Spinal cord (tissue), 10 donors: ENCODE measurements around the gene SLC5A6. TPM values are rescaled to one million over a fixed set of nuclear protein-coding genes. Genes with fewer than 3 reads are reported as not detected.
"Not testable (repeated sequence)": the region's sequence is repeated elsewhere in the genome, so short reads cannot be mapped to it uniquely, and the experiment has no call there.

Source experiments
- DNase-seq, 6 donors: peaks; one replicate each; pipeline versions ENCODE4 v3.0.0 to v3.0.0-alpha.2; 2013 to 2015; ENCODE audit warnings: low spot score in 6 of 6, low read depth in 4 of 6
- H3K27ac ChIP-seq: one replicate; pipeline ENCODE4 v1.5.1; 2013; ENCODE audit warnings: low read depth, low read length, control low read depth
- H3K27me3 ChIP-seq: one replicate; pipeline ENCODE4 v1.6.1; 2013; ENCODE audit warnings: low read length; ENCODE audit not compliant: control insufficient read depth, insufficient read depth
- H3K36me3 ChIP-seq: one replicate; pipeline ENCODE4 v1.6.1; 2013; ENCODE audit warnings: low read length; ENCODE audit not compliant: control insufficient read depth, insufficient read depth
- H3K4me1 ChIP-seq: one replicate; pipeline ENCODE4 v1.6.1; 2013; ENCODE audit warnings: low read length; ENCODE audit not compliant: control insufficient read depth, insufficient read depth
- H3K4me3 ChIP-seq: one replicate; pipeline ENCODE4 v1.5.1; 2013; ENCODE audit warnings: low read depth, low read length, control low read depth
- H3K9me3 ChIP-seq: one replicate; pipeline ENCODE4 v1.6.1; 2013; ENCODE audit warnings: low read length; ENCODE audit not compliant: control insufficient read depth, insufficient read depth
- WGBS: methylation state at CpG from one replicate; pipeline ENCODE4 v1.1.5; 2013; ENCODE audit warnings: missing lambda C conversion rate; ENCODE audit not compliant: insufficient coverage; 5-methylcytosine and 5-hydroxymethylcytosine counted together
- polyA plus RNA-seq, 2 donors: library from polyadenylated mRNA; unstranded; fragments of 120-200 nt; gene quantifications; one replicate each; pipeline ENCODE4 v1.2.1, GENCODE V29; 2013; ENCODE audit not compliant: insufficient read length in 2 of 2
- total RNA-seq, 2 donors: library from RNA; depleted of rRNA in 1 of 2; stranded (reverse); fragments of 120-200 nt in 1 of 2; fragments of >200 nt in 1 of 2; gene quantifications; one replicate each; pipeline versions ENCODE4 v1.2.3 to v1.2.4, GENCODE V29; 2013 to 2014
- donor health status: healthy.

The SLC5A6 gene
- total and polyA plus RNA-seq, 4 donors: 41.4 to 68.6 (median 59.3) TPM

DNA sequence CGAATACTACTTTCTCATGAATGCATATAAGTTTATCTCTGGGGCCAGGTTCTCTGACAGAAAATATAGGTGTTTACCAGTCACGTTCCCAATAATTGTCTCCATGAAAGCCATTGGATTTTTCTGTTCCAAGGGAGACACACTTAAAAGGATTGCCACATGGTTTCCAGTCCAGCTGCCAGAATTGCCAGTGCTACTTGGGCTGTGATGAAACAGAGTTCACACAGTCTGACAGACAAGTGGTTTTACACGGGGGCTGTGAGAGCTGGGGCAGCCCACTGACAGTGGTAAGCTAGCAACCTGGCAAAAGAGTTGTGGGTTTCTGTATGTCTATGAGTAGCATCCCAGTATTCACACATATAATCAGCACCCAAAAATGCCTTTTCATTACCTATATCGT lies 28.0 kb downstream of the SLC5A6 start:
- H3K4me1 ChIP-seq: no peaks in the 10 kb centered on the region
- 78% methylated on average over 3 of the region's 4 CpGs for WGBS
- DNase-seq: no peak
- no peaks in the 10 kb centered on the region for H3K9me3 ChIP-seq
- H3K4me3 ChIP-seq: no peak overlapping the region
- H3K36me3 ChIP-seq: no peaks in the 10 kb centered on the region
- no peaks in the 10 kb centered on the region for H3K27me3 ChIP-seq
- H3K27ac ChIP-seq: no peak overlapping the region

DNA sequence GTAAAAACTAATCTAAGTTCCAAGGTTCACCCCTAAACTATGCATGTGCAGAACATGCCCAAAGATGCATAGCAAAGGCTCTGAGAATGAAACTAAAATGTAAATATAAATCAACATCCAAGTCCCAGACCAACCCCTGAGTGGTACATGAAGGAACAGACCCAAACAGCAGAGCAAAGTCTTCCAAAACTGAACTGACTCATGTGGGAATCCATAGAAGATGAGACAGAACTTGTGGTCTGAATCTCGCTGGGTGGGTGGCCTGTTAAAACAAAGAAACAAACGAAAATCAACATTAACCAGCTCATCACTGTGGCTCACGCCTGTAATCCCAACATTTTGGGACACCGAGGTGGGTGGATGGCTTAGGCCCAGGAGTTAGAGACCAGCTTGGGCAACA lies 29.7 kb downstream of the SLC5A6 start:
- Histone ChIP-seq H3K9me3 (no peaks in the 10 kb centered on the region), H3K27me3 (no peaks in the 10 kb centered on the region), H3K4me3 (no peak overlapping the region), H3K27ac (no peak overlapping the region), H3K4me1 (no peaks in the 10 kb centered on the region), H3K36me3 (no peaks in the 10 kb centered on the region)
- no peak for DNase-seq
- WGBS: 58% methylated on average over 3 of the region's 4 CpGs

DNA sequence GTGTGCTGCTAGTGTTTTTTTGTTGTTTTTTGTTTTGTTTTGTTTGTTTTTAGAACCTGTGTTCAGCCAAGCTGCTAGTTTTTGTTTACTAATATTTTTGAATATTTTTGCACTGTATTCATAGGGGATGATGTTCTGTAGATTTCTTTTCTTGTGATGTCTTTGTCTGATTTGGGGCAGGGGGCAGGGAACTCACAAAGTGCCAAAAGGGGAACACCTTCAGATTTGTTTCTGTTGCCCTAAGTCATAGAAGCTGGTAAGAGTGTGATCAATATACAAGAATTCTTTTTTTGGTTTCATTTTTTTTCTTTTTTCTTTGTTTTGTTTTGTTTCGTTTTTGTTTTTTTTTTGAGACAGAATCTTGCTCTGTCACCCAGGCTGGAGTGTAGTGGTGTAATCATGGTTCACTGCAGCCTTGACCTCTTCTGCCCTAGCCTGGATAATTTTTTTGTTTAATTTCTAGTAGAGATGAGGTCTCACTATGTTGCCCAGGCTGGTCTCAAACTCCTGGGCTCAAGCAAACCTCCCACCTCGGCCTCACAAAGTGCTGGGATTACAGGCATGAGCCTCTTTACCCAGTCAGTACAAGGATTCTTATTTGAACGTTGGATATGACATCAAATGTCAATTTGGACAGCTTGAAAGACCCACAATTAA lies 32.6 kb downstream of the SLC5A6 start:
- Histone ChIP-seq H3K27ac (no peak overlapping the region), H3K36me3 (no peaks in the 10 kb centered on the region)
- 63% methylated on average over 1 of the region's 3 CpGs for WGBS

DNA sequence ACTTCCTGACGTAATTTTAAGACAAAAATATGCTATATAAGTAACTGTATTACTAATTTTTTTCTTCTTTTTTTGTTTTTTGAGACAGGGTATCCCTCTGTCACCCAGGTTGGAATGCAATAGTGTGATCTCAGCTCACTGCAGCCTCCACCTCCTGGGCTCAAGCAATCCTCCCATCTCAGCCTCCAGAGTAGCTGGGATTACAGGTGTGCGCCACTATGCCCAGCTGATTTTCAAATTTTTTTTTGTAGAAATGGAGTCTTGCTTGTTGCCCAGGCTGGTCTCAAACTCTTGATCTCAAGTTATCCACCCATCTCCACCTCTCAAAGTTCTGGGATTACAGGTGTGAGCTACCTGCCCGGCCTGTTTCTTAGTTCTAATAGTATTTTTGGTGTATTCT lies 33.6 kb downstream of the SLC5A6 start:
- no peak for DNase-seq
- Histone ChIP-seq H3K9me3 (no peaks in the 10 kb centered on the region), H3K27ac (no peak overlapping the region), H3K4me1 (peaks cover 4% of the 10 kb centered on the region), H3K36me3 (no peaks in the 10 kb centered on the region), H3K27me3 (no peaks in the 10 kb centered on the region), H3K4me3 (no peak overlapping the region)
- WGBS: no CpG with 5 or more reads among the region's 3 CpGs

More for the DNA sequence above, 32.6 kb downstream of the SLC5A6 start:
- H3K27me3 ChIP-seq: no peaks in the 10 kb centered on the region
- no peaks in the 10 kb centered on the region for H3K9me3 ChIP-seq
- DNase-seq: no peak
- H3K4me1 ChIP-seq: peaks cover 4% of the 10 kb centered on the region
- no peak overlapping the region for H3K4me3 ChIP-seq

DNA sequence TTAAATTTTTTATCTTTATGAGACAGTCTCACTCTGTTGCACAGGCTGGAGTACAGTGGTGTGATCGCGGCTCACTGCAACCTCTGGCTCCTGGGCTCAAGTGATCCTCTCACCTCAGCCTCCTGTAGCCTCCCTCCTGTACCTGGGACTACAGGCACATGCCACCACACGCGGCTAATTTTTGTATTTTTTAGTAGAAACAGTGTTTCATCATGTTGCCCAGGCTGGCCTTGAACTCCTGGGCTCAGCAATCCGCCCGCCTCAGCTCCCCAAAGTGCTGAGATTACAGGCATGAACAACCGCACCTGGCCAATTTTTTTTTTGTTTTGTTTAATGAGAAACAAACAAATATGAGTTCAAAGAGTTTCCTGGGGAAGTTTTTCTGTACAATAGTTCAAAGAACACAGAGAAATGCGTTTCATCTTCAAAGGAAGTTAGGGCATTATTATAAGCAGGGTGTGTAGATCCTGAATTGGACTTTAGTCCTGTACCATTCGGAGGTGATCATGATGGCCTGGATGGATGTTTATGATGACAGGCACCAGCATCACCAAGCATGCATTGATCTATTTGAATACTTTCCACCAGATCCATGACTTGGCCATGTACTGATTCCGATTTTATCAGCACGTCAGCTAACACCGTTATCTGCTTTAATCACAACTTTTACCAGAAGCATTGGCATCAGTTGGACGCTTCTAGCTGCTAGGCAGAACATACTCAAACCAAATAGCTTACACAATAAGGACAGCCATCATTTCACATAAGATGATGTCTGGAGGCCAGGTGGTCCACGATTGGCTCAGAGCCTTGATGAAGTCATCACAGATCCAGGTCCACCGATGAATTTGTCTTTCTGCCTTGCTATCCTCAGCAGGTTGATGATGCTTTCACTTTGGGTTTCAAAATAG lies 34.4 kb downstream of the SLC5A6 start:
- no peak for DNase-seq
- Histone ChIP-seq H3K27ac (no peak overlapping the region), H3K9me3 (no peaks in the 10 kb centered on the region), H3K4me1 (peaks cover 4% of the 10 kb centered on the region), H3K27me3 (no peaks in the 10 kb centered on the region), H3K4me3 (no peak overlapping the region), H3K36me3 (no peaks in the 10 kb centered on the region)
- 93% methylated on average over 10 of the region's 15 CpGs for WGBS

DNA sequence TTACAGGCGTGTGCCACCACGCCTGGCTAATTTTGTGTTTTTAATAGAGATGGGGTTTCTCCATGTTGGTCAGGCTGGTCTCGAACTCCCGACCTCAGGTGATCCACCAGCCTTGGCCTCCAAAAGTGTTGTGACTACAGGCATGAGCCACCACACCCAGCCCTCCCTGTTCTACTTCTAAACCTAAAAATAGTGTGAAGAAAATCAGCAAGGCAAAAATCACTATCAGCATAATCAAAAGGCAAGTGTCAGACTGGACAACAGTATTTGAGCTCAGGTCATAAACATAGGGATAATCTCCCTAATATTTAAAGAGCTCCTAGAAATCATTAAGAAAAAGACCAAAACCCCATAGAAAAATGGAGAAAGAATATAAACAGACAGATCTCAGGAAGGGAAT lies 36.3 kb downstream of the SLC5A6 start:
- H3K9me3 ChIP-seq, H3K27ac ChIP-seq, H3K4me1 ChIP-seq, H3K36me3 ChIP-seq, DNase-seq, H3K4me3 ChIP-seq, H3K27me3 ChIP-seq: not testable (repeated sequence)
- no CpG with 5 or more reads among the region's 4 CpGs for WGBS

DNA sequence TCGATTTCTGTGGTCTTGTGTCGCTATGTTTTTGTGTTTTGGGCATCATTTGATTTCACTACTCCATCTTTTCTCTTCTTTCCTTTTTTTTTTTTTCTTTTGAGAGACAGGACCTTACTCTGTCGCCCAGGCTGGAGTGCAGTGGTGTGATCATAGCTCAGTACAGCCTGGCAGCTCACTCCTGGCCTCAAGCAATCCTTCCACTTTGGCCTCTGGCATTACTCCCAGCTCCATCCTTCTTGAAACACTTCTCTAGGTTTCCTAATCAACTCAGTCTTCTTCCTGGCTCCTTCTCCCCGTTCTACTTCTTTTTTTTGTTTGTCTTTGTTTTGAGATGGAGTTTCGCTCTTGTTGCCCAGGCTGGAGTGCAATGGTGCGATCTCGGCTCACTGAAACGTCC lies 36.7 kb downstream of the SLC5A6 start:
- Histone ChIP-seq H3K27ac (no peak overlapping the region), H3K4me1 (peaks cover 4% of the 10 kb centered on the region), H3K36me3 (no peaks in the 10 kb centered on the region), H3K4me3 (no peak overlapping the region), H3K9me3 (no peaks in the 10 kb centered on the region), H3K27me3 (no peaks in the 10 kb centered on the region)
- 85% methylated on average over 4 of the region's 8 CpGs for WGBS
- no peak for DNase-seq

DNA sequence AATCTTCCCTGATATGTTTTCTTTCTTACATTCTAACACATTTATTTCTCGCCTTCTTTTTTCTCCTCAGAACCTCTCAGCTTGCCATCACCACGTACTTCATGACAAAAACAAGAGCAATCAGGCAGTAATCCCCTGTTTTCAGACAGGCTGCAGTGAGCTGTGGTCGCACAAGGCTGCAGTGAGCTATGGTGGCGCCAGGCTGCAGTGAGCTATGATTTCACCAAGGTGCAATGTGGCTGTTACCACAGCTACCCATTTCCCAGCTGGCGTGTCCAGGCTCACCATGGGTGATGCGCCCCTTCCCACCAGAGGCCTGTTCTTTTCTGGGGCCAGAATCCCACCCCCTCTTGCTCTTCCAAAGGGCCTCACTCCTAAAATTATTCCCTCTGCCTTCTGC lies 37.4 kb downstream of the SLC5A6 start:
- H3K27ac ChIP-seq: no peak overlapping the region
- WGBS: 56% methylated on average over 6 of the region's 6 CpGs
- peaks cover 10% of the 10 kb centered on the region for H3K4me1 ChIP-seq
- H3K9me3 ChIP-seq: no peaks in the 10 kb centered on the region
- no peak overlapping the region for H3K4me3 ChIP-seq
- peaks cover 5% of the 10 kb centered on the region for H3K27me3 ChIP-seq
- DNase-seq: peak in 2 of 6 donors; percentile 26 to 31
- H3K36me3 ChIP-seq: no peaks in the 10 kb centered on the region

DNA sequence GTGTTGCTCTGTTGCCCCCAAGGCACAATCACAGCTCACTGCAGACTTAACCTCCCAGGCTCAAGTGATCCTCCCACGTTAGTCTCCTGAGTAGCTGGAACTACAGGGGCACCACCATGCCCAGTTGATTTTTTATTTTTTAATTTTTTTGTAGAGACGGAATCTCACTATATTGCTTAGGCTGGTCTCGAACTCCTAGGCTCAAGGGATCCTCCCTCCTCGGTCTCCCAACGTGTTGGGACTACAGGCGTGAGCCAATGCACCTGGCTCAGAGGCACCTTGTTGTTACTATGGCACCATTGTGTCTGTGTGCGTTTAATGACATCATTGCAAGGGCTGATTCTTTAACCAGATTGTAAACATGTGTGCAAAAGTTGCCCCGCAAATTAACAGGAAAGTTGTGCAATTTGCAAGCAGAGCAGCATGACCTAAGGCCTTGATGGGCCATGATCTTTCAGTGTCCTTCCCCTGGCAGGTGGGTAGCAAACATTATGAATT lies 40.7 kb downstream of the SLC5A6 start:
- Histone ChIP-seq H3K27me3 (peaks cover 5% of the 10 kb centered on the region), H3K4me1 (peaks cover 11% of the 10 kb centered on the region), H3K9me3 (no peaks in the 10 kb centered on the region), H3K36me3 (no peaks in the 10 kb centered on the region), H3K27ac (no peak overlapping the region), H3K4me3 (no peak overlapping the region)
- 86% methylated on average over 6 of the region's 8 CpGs for WGBS
- no peak for DNase-seq
